ENCODE measurements around the gene KBTBD13.

KBTBD13 gene

GRCh38 chr15:65059931-65060596 lies 16.5 kb upstream of the KBTBD13 start:
- Mint-ChIP-seq H3K9me3 (no peaks in the 10 kb centered on the region), H3K27me3 (peaks cover 14% of the 10 kb centered on the region), H3K27ac (no peak overlapping the region), H3K4me3 (no peak overlapping the region), H3K4me1 (peaks cover 12% of the 10 kb centered on the region)
- ATAC-seq: no peak
- no peak for DNase-seq

GRCh38 chr15:65060641-65061397 lies 15.7 kb upstream of the KBTBD13 start:
- Mint-ChIP-seq H3K4me1 (peaks cover 5% of the 10 kb centered on the region), H3K27ac (no peak overlapping the region), H3K27me3 (peaks cover 22% of the 10 kb centered on the region), H3K4me3 (no peak overlapping the region), H3K9me3 (no peaks in the 10 kb centered on the region)
- ATAC-seq (no peak), DNase-seq (no peak)

GRCh38 chr15:65062061-65062460 lies 14.5 kb upstream of the KBTBD13 start:
- Mint-ChIP-seq H3K4me3 (no peak overlapping the region), H3K4me1 (peaks cover 7% of the 10 kb centered on the region), H3K27me3 (peaks cover 34% of the 10 kb centered on the region), H3K27ac (no peak overlapping the region), H3K9me3 (no peaks in the 10 kb centered on the region)
- ATAC-seq: no peak
- no peak for DNase-seq

GRCh38 chr15:65062726-65063125 lies 13.8 kb upstream of the KBTBD13 start:
- H3K4me1 Mint-ChIP-seq: peaks cover 12% of the 10 kb centered on the region
- DNase-seq (no peak), ATAC-seq (no peak)
- peaks cover 41% of the 10 kb centered on the region for H3K27me3 Mint-ChIP-seq
- no peak overlapping the region for H3K4me3 Mint-ChIP-seq
- no peak overlapping the region for H3K27ac Mint-ChIP-seq
- H3K9me3 Mint-ChIP-seq: no peaks in the 10 kb centered on the region

- peaks cover 19% of the 10 kb centered on the region for H3K4me1 Mint-ChIP-seq
- no peak for ATAC-seq
- peaks cover 64% of the 10 kb centered on the region for H3K27me3 Mint-ChIP-seq
- no peak overlapping the region for H3K4me3 Mint-ChIP-seq
- H3K27ac Mint-ChIP-seq: no peak overlapping the region
- no peak for DNase-seq
- H3K9me3 Mint-ChIP-seq: no peaks in the 10 kb centered on the region
Measured at GRCh38 chr15:65066001-65066634, 10.4 kb upstream of the KBTBD13 start.

GRCh38 chr15:65066635-65067316 lies 9.8 kb upstream of the KBTBD13 start:
- Mint-ChIP-seq H3K9me3 (no peaks in the 10 kb centered on the region), H3K4me1 (peaks cover 19% of the 10 kb centered on the region), H3K4me3 (peak overlapping the region; percentile 34 to 78), H3K27ac (no peak overlapping the region), H3K27me3 (peaks cover 64% of the 10 kb centered on the region)
- ATAC-seq (no peak), DNase-seq (no peak)

- DNase-seq (no peak), ATAC-seq (no peak)
- Mint-ChIP-seq H3K27ac (peak overlapping the region in 1 of 2 donors; percentile 8), H3K9me3 (no peaks in the 10 kb centered on the region), H3K4me3 (peak overlapping the region; percentile 34 to 78), H3K4me1 (peaks cover 19% of the 10 kb centered on the region), H3K27me3 (peaks cover 64% of the 10 kb centered on the region)
Measured at GRCh38 chr15:65067317-65067644, 9.3 kb upstream of the KBTBD13 start.

GRCh38 chr15:65067645-65068402 lies 8.7 kb upstream of the KBTBD13 start, which contains the start of gene RASL12:
TSS of gene RASL12 (minus strand) at chr15:65067991. CDS start at chr15:65067835, 156 bp downstream.
- Mint-ChIP-seq H3K27ac (peak within 1 kb of the TSS in 1 of 2 donors; percentile 8), H3K4me1 (peaks cover 19% of the 10 kb centered on the region), H3K27me3 (peaks cover 64% of the 10 kb centered on the region), H3K9me3 (no peaks in the 10 kb centered on the region), H3K4me3 (peak within 1 kb of the TSS; percentile 56 to 78)
- DNase-seq (no peak), ATAC-seq (peak; percentile 37)

GRCh38 chr15:65068403-65068788 lies 8.2 kb upstream of the KBTBD13 start:
- Mint-ChIP-seq H3K4me3 (peak overlapping the region; percentile 56 to 67), H3K27ac (no peak overlapping the region), H3K4me1 (peaks cover 15% of the 10 kb centered on the region), H3K9me3 (no peaks in the 10 kb centered on the region), H3K27me3 (peaks cover 62% of the 10 kb centered on the region)
- ATAC-seq: no peak
- no peak for DNase-seq

- H3K4me3 Mint-ChIP-seq: no peak overlapping the region
- H3K27me3 Mint-ChIP-seq: peaks cover 56% of the 10 kb centered on the region
- H3K27ac Mint-ChIP-seq: no peak overlapping the region
- H3K4me1 Mint-ChIP-seq: peaks cover 14% of the 10 kb centered on the region
- H3K9me3 Mint-ChIP-seq: no peaks in the 10 kb centered on the region
- DNase-seq (no peak), ATAC-seq (no peak)
Measured at GRCh38 chr15:65069179-65069578, 7.4 kb upstream of the KBTBD13 start.

- Mint-ChIP-seq H3K4me3 (no peak overlapping the region), H3K9me3 (no peaks in the 10 kb centered on the region), H3K4me1 (peaks cover 14% of the 10 kb centered on the region), H3K27me3 (peaks cover 51% of the 10 kb centered on the region), H3K27ac (no peak overlapping the region)
- no peak for ATAC-seq
- DNase-seq: no peak
Measured at GRCh38 chr15:65069779-65070546, 6.6 kb upstream of the KBTBD13 start.

GRCh38 chr15:65071381-65071811 lies 5.2 kb upstream of the KBTBD13 start:
- no peaks in the 10 kb centered on the region for H3K9me3 Mint-ChIP-seq
- no peak for ATAC-seq
- peaks cover 17% of the 10 kb centered on the region for H3K4me1 Mint-ChIP-seq
- H3K27ac Mint-ChIP-seq: no peak overlapping the region
- DNase-seq: no peak
- H3K27me3 Mint-ChIP-seq: peaks cover 43% of the 10 kb centered on the region
- no peak overlapping the region for H3K4me3 Mint-ChIP-seq

GRCh38 chr15:65072027-65072426 lies 4.5 kb upstream of the KBTBD13 start:
- Mint-ChIP-seq H3K27ac (no peak overlapping the region), H3K4me1 (peaks cover 16% of the 10 kb centered on the region), H3K9me3 (no peaks in the 10 kb centered on the region), H3K4me3 (no peak overlapping the region), H3K27me3 (peaks cover 39% of the 10 kb centered on the region)
- DNase-seq (no peak), ATAC-seq (no peak)

GRCh38 chr15:65072617-65073016 lies 3.9 kb upstream of the KBTBD13 start:
- no peaks in the 10 kb centered on the region for H3K9me3 Mint-ChIP-seq
- H3K27me3 Mint-ChIP-seq: peaks cover 35% of the 10 kb centered on the region
- DNase-seq: no peak
- peaks cover 12% of the 10 kb centered on the region for H3K4me1 Mint-ChIP-seq
- H3K4me3 Mint-ChIP-seq: no peak overlapping the region
- no peak overlapping the region for H3K27ac Mint-ChIP-seq
- ATAC-seq: no peak
